C4-2B (cell line): Measurements from ENCODE around the gene DUSP14.

Source experiments
- ZFX ChIP-seq: fragments of 450-650 bp; IDR thresholded peaks from 2 replicates; pipeline ENCODE4 v1.6.1; 2017
- TF ChIP-seq, protein P1 (sequence below): fragments of 450-650 bp; conservative IDR thresholded peaks from 2 replicates; pipeline ENCODE4 v1.5.1; 2017; ENCODE audit warnings: mild to moderate bottlenecking

GRCh38 chr17:37462492-37462891 is 27.2 kb upstream of the DUSP14 start:
- TF ChIP-seq, protein P1, sequence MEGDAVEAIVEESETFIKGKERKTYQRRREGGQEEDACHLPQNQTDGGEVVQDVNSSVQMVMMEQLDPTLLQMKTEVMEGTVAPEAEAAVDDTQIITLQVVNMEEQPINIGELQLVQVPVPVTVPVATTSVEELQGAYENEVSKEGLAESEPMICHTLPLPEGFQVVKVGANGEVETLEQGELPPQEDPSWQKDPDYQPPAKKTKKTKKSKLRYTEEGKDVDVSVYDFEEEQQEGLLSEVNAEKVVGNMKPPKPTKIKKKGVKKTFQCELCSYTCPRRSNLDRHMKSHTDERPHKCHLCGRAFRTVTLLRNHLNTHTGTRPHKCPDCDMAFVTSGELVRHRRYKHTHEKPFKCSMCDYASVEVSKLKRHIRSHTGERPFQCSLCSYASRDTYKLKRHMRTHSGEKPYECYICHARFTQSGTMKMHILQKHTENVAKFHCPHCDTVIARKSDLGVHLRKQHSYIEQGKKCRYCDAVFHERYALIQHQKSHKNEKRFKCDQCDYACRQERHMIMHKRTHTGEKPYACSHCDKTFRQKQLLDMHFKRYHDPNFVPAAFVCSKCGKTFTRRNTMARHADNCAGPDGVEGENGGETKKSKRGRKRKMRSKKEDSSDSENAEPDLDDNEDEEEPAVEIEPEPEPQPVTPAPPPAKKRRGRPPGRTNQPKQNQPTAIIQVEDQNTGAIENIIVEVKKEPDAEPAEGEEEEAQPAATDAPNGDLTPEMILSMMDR, result no peak
- TF ChIP-seq ZFX, result no peak
